T-helper 22 cell (primary cell): ENCODE data around the gene TTC28.
"Not testable (repeated sequence)": the region's sequence is repeated elsewhere in the genome, so short reads cannot be mapped to it uniquely, and the experiment has no call there.

Experiments used
- DNase-seq: peaks from one replicate; pipeline ENCODE4 v3.0.0-alpha.2; 2020; ENCODE audit warnings: low read depth

The TTC28 gene

DNA sequence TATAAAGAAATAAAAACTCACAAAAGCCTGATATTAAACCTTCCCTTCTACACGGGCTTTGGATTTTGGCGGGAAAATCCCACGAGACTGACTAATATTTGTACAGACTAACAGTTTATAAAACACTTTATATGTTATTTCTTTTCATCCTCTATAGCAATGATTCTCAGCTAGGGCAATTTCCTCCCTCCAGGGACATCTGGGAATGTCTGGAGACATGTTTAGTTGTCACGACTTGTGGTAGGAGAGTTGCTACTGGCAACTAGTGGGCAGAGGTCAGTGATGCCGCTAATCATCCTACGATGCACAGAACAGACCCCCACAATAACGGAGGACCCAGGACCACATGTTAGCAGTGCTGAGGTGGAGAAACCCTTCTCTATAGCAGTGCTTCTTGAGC, 455.8 kb downstream of the TTC28 start:
- no peak for DNase-seq

DNA sequence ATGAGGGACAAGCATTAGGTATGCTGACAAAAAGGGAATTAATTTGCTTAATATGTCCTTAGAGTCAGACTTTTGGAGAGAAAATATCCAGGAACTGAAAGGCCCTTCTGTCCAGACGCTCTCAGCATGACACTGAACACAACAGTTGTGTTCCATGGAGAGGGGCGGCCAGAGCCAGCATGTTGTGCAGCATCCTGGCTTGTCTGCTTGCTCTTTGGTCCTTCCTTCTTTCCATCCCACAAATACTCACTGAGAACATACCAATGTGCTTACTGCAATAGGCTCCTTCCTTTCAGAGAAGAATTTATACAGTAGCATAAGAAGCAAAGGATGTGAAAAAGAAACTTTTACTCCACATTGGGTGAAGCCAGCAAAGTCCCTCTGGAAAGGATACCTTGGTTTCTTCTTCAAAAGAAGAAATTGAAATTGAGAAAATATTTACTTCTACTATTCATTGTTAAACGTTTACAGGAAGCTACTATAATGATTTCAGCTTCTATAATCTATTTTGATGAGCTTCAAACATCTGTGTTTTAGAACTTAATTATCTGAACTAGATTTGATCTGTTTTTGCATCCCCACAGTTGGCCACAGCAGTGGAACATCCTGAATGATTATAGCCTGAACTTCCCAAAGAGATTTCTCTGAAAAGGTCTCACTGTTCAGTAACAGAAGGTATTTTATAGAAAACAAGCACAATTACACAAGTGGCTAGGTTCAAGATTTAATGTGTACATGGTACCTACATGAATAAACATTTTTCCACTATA, 456.5 kb downstream of the TTC28 start:
- no peak for DNase-seq

DNA sequence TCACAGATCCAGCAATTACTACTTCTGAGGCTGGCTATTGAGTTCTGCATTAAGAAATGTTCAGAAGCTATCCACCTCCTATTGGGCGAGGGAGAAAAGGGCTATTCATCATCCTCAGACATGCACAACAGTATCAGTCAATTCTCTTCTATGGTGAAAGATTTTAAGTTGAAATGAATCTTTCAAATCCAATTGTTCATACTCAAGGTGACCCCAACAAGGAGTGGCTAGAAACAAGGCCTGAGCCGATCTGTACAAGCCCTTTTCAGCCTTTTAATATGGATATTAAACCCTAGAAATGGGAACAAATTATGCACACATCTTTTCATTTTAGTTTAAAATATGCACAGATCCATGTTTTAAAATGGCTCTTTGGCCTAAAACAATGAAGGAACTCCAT, 457.1 kb downstream of the TTC28 start:
- no peak for DNase-seq

DNA sequence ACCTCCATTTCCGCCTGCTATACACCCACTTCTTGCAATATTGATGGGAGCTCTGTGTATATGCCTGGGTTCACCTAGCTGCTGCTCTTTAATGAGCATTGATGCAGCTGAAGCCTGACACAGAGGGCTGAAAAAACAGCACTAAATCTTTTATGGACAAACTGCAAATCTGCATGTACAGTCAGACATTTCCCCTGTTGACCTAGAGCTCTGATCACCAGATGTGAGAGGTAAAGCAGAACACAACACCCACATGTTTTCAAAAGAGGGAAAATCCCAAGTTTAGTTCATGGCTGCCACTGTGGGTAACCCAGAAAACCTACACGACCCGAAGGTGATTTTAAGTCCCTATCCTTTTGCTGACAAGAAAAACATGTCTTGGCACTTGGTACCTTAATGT, 457.6 kb downstream of the TTC28 start:
- no peak for DNase-seq

DNA sequence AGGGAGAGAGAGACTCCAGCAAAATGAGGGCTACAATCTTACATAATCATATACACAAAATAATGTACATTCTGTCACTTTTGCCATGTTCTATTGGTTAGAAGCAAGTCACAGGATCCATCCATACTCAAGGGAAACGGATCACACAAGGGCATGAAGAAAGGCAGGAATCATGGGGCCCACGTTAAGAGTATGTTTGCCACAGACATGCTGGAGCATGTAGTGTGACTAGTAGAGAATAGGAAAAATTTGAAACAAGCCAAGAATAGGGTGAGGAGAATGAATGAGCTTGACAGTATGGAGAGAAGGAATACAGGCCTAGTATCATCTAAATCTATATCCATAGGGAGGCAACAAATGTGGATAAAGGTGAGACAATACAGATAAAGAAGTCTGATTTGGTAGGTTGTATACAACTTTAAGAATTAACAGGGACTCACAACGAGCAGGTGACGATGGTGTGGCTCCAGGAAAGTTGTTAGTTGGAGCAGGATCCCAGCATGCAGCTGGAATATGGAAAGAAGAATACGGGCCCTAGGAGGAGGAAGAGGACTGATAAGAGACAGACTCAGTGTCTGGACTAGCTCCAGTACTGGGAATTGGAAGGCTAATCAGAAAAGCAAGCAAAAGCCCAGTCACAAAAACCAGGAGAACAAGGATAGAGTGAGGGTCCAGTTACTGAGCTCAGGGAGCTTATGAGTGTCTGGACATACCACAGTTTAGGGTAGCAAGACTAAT, 458.8 kb downstream of the TTC28 start:
- no peak for DNase-seq

DNA sequence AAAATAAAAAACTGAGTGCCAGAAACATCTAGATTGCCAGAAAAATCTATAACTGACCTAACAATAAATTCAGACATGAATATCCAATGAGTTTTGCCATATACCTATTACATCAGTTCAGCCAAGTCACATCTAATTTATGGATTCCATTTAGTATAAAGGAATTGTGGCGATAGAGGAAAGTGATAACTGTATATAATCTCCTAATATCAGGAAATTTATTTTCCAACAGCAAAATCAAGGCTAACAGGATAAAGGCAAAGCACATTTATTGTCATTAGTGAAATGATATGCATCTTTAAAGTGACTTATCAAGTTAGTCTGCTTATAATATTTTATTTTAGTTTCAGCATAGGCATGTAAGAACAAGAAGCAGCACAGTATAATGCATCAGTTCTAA, 462.4 kb downstream of the TTC28 start:
- DNase-seq = no peak

DNA sequence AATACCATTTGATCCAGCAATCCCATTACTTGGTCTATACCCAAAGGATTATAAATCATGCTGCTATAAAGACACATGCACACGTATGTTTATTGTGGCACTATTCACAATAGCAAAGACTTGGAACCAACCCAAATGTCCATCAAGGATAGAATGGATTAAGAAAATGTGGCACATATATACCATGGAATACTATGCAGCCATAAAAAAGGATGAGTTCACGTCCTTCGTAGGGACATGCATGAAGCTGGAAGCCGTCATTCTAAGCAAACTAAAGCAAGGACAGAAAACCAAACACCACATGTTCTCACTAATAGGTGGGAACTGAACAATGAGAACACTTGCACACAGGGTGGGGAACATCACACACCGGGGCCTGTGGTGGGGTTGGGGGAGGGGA, 464.9 kb downstream of the TTC28 start:
- DNase-seq = not testable (repeated sequence)

DNA sequence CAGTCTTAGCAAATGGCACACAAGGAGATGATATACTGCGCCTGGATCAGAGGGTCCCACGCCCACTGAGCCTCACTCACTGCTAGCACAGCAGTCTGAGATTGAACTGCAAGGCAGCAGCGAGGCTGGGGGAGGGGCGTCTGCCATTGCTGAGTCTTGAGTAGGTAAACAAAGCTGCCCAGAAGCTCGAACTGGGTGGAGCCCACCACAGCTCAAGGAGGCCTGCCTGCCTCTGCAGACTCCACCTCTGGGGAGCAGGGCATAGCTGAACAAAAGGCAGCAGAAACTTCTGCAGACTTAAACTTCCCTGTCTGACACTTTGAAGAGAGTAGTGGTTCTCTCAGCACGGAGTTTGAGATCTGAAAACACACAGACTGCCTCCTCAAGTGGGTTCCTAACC, 470.2 kb downstream of the TTC28 start:
- not testable (repeated sequence) for DNase-seq

DNA sequence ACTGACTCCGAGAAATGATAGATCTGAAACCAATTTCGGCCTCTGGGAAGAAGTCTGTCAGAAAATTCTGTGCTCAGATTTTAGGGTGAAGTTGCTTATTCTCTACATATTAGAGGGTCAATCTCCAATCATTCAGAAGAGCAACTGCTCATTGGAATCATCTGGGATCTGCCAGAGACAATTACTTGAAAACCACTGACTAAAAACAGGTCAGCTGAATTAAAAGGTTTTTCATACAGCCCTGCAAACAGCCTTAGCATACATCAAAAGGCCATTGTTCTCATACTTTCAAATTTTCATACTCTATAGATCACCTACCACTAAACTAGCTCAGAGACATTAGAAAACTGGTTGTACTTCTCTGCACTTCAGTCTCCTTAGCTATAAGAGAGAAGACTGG, 470.9 kb downstream of the TTC28 start:
- DNase-seq = no peak

DNA sequence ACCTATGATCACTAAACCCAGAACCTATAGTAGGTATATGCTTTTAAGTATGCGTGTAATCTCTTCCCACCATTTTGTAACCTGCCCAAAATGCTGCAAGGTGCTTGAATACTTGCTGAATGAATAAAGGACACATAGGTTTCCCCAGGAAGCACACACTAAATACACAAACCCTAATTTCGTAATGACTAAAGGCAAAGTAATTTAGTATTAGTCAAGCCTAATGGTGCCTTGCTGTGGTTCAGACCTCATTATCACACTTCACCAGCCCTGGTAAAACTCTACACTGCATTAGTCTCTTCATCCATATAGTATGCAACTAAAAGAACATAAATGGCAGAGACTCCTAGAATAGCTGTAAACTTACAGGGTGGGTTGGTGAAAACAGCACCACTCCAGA, 471.6 kb downstream of the TTC28 start:
- DNase-seq = no peak

DNA sequence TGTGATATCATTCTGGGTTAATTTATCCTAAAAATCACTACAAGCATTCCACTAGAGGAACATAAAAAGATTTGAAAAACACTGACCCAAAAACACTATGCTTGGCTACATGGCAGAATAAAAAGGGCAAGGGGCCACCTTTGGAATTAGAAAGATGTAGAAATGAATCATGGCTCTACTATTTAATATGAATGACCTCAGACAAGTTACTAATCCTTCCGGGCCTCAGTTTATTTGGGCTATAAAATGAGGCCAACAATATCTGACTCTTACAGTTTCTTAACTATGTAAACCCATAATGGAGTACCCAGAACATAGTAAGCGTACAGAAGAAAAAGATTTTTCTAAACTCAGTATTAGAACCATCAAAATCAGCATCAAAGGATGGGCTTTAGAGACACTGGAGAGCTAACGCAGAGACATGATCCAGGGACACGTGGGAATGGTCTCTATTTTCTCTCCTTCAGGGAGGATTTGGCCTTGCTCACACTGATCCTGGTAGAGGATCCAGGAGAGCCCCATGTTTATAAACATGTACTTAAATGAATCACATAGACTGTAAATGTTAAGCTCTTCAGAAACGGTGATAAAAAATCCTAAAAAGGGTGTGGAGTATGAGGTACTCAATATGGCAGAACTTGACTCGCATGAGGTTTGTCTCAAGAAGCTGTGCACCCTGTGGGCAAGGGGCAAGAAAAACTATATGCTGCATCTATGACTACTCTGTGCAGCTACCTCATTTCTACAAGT, 472.2 kb downstream of the TTC28 start:
- no peak for DNase-seq

DNA sequence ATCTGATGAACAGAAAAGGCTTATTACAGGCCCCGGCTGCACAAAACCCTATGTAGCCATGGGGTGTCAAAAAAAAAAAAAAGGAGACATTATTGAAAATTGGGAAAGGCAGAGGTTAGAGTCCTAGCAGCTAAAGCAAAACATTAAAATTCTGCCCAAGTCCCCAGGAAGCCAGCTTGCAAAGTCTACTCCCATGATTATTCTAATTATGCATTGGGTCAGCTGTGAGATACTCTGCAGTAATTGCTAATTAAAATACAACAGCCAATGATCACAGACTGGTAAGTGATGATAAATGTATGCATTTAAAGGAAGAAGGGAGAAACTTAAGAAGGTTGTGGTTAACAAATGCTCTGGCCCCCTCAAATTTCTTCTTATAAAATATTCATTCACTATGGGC, 473.7 kb downstream of the TTC28 start:
- no peak for DNase-seq

DNA sequence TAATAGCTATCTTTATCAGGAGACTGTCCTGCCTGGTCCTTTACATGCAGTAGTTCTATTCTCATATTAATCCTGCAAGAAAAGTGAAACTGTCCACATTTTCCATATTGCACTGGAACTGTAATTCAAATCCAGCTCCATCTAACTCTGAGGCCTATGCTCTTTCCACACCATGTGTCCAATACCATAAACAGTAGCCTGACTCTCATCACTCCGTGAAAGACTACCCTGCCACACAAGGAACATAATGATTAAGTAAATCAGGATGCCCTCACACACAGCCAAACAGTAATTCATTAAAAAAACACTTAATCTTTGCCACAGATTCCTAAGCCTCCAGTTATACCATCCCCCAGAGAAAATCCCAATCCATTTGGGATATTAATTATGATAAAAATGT, 475.3 kb downstream of the TTC28 start:
- no peak for DNase-seq

DNA sequence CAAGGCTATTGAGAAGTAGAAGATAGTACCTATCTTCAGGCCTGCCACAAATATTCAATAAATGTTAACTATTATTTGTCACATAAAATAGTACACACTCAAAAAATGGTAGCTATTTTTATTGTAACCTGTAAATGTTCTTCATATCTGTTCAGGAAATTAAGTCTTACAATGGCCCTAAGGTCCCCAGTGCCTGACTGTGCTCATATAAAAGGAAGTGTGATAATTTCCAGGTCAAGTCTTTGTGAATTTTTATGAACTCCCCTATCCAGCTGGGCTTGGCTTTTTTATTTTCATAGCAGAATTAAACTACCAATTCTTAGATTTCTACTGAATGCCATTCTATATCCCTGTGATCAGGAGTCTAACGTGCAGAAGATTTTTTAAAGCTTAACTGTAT, 476.4 kb downstream of the TTC28 start:
- no peak for DNase-seq

DNA sequence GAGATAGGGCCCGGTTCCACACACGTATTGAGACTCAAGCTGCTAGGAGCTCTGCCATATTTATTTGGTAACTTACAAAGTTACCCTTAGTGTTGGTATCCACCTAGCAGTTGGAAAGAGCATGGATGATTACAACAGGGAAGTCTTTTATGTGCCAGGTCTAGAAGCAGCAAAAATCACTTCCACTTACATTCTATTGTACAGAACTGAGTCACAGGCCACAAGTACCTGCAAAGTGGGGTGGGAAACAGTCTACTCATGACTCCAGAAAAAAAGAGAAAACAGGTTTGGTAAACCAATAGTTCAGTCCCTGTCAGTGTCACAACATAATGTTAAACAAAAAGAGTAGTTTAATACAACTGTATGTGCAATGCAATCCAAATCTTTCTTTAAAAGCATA, 480.9 kb downstream of the TTC28 start:
- no peak for DNase-seq

DNA sequence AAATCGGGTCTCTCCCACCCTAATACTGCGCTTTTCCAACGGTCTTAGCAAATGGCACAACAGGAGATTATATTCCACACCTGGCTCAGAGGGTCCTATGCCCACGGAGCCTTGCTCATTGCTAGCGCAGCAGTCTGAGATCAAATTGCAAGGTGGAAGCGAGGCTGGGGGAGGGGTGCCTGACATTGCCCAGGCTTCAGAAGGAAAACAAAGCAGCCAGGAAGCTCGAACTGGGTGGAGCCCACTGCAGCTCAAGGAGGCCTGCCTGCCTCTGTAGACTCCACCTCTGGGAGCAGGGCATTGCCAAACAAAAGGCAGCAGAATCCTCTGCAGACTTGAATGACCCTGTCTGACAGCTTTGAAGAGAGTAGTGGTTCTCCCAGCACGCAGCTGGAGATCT, 488.1 kb downstream of the TTC28 start:
- DNase-seq = not testable (repeated sequence)

DNA sequence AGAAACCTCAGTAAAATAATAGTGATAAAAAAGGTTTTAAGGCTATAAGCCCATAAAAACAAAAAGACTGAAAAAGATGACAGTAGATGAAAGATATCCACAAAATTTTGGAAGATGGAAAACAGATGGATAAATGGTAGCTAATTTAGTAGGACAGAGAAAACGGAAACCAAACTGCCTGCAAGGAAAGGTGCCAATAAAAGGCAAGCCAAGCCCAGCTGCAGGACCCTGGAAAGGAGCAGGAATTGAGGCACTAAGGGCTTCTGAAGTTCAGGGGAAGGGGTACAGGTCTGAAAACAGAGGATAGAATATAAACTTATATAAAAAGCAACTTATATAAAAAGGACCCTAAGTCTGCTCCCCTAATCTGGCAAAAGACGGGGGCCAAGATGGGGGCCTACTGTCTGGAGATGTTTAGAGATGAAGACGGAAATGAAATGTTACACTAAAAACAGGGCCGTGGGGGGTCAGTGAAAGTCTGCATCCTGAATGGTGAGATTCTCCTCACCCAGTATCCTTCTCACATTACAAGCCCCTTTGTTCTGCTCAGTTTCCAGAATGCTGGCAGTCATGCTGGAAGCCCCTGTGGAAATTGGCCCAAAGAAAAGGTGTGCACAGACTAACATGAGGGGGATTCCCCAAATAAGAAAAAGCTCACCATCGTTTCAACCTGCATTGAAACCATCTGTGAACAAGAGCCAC, 491.3 kb downstream of the TTC28 start:
- no peak for DNase-seq

DNA sequence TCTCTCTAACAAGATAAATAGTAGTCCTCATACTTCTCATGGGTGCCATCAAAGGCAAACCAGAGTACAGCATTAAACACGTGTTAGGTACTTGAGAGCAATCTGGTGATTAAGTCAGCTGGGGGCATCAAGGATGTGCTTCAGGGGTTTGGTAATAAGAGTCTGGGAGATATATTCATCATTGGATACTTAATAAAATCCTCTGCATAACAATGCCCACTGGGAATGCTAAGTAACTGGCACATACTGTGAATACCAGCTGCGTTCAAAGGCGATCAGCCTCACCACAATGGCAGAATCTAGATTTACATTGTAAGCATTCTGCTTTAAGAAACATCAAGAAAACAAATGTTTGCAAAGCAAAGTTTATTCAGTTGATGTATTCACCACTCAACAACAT, 492.0 kb downstream of the TTC28 start:
- DNase-seq = no peak

DNA sequence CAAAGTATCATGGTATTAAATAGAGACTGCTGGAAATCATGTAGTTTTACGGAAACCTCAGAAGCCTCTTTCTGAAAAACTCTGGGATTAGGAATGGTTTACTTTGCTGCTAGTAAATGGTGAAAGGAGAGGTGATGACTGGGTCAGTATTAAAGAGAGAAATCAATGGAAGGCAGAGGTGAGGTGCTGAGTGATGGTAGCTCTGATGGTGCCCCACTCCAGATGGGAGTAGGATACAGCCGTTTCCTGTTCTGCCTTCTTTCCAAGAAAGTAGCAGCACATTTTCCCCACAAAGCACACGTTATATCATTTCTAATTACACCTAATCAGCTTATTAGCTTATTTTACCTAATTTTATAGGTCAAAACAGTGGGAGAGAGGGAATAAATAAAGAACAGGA, 493.0 kb downstream of the TTC28 start:
- DNase-seq = no peak

DNA sequence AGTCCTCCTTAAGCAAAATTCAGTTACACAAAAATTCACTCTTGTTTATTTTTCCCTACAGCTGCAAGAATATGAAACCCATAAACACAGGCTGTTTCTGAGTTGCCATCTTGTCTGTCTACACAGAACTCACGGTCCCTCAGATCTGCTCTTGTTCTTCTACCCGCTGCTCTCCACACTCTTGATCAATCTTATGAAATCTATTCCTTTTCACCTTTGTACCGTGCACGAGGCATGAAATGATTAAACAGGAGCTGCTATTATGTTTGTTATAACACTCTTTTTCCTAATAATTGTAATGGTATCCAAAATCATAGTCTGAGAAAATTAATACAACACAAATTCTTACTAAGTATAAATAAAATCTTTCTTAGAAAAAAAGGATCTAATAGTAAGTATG, 494.5 kb downstream of the TTC28 start:
- DNase-seq = no peak

DNA sequence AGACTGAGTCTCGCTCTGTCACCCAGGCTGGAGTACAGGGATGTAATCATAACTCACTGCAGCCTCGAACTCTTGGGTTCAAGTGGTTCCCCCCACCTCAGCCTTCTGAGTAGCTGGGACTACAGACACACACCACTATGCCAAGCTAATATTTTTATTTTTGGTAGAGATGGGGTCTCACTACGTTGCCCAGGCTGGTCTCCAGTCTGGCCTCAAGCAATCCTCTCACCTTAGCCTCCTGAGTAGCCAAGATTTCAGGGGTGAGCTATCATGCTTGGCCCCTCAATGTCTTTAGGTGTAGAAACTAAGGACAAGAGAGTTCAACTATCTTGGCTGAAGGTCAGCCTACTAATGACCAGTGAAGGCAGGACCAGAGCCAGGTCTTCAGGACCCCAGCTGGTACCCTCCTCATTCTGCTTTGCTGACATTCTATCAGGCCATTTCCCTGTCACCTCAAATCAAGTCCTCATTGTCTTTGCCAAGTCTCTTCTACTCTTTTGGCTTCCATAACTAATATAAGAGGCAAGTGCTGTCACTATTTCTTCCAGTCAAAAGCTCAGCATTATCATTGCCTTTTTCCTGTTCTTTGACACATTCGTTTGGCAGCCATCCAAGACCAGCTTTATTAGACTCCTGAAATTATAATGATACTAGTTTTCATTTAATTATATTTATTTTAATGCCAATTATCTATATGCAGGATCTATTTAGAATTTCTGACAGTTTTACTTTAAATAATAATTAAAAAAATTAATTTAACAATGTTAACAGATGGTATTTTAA, 496.4 kb downstream of the TTC28 start:
- DNase-seq = no peak
